ENCODE measurements around the gene POLRMT.

Gene POLRMT

DNA sequence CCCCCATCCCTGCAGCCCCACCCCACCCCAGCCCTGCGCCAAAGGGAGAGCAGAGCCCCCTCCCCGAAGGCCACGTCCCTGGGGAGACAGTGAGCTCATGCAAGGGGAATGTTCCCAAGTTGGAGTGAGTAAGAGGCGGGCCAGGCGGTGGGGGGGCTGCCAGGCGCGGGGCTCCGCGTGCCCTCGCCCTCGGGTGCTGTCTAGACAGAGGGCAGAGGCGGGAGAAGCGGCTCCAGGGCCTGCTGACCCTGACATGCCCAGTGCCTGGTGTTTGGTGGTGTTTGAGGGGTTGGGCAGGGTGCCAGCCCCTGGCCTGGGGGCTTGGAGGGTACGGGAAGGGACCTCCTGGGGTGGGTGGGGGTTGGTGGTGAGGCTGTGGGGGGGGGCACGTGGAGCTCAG, 43.9 kb upstream of the POLRMT start:
- Histone ChIP-seq H3K4me1 (ENCODE audit: low read depth, poor library complexity, severe bottlenecking) (peaks cover 10% of the 10 kb centered on the region), H3K79me2 (ENCODE audit: insufficient read depth, low read depth) (no peaks in the 10 kb centered on the region), H3K36me3 (ENCODE audit: insufficient read depth) (no peaks in the 10 kb centered on the region), H3K9ac (no peak overlapping the region), H2AFZ (ENCODE audit: low read depth) (no peak overlapping the region), H3K4me2 (no peak overlapping the region), H4K20me1 (ENCODE audit: insufficient read depth) (no peaks in the 10 kb centered on the region), H3K27ac (no peak overlapping the region), H3K27me3 (ENCODE audit: insufficient read depth, low read depth) (peaks cover 49% of the 10 kb centered on the region), H3K4me3 (IDR thresholded peaks at IDR 0.05; ENCODE audit: insufficient read depth, low read depth, low read length) (no peak overlapping the region)
- TF ChIP-seq, protein P1, sequence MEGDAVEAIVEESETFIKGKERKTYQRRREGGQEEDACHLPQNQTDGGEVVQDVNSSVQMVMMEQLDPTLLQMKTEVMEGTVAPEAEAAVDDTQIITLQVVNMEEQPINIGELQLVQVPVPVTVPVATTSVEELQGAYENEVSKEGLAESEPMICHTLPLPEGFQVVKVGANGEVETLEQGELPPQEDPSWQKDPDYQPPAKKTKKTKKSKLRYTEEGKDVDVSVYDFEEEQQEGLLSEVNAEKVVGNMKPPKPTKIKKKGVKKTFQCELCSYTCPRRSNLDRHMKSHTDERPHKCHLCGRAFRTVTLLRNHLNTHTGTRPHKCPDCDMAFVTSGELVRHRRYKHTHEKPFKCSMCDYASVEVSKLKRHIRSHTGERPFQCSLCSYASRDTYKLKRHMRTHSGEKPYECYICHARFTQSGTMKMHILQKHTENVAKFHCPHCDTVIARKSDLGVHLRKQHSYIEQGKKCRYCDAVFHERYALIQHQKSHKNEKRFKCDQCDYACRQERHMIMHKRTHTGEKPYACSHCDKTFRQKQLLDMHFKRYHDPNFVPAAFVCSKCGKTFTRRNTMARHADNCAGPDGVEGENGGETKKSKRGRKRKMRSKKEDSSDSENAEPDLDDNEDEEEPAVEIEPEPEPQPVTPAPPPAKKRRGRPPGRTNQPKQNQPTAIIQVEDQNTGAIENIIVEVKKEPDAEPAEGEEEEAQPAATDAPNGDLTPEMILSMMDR (conservative IDR thresholded peaks at IDR 0.05; ENCODE audit: low read depth, low read length) = no peak

DNA sequence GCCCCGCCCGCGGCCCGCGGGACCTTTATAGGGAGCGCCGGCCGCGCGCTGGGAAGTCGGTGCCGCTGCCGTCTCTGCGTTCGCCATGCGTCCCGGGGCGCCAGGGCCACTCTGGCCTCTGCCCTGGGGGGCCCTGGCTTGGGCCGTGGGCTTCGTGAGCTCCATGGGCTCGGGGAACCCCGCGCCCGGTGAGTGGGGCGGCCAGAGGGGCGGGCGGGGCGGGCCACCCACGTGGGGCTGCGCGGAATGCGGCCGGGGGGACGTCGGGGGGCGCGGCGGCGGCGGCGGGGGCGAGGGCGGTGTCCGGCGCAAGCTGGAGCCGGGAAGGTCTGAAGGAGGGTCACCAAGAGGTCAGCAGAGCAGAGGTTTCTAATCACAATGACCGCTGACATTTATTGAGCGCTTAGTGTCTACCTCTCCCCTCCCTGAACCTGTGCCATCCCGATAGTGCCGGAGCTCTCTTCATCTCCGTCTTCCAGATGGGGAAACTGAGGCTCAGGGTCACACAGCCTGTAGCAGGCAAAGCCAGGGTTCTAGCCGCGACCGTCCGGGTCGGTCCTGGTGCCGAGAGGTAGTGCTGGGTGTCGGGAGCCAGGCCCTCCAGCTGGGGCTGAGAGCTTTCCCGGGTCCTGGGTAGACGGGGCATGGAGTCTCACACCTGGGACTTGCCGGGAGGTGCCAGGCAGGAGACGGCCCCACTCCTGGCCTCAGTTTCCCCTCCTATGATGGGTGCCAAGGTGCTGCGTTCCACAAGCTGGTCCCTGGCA, 43.2 kb upstream of the POLRMT start, which contains the start of gene FSTL3:
FSTL3 (plus strand) TSS at position 54 of the 767 bp plus-strand sequence; CDS start at position 86, 32 bp downstream.
- no peak within 1 kb of the TSS for H3K27ac ChIP-seq
- H2AFZ ChIP-seq (ENCODE audit: low read depth) = no peak within 1 kb of the TSS
- peaks cover 54% of the 10 kb centered on the region for H3K27me3 ChIP-seq (ENCODE audit: insufficient read depth, low read depth)

DNA sequence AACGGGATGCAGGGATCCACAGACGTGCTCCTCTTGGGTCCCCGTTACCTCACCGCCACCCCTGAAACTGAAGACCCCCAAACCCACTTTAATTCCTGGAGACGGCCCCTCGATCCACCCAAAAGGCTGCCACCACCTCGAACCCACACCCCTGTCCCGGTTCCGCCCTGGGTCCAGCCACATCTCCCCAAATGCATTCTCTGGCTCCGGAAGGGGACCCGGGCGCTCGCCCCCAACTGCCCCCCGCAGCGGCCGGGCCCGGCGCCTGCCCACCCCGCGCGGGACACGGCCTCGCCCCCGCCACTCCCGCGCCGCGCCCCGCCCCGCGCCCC, 42.6 kb upstream of the POLRMT start:
- no peaks in the 10 kb centered on the region for H3K79me2 ChIP-seq (ENCODE audit: insufficient read depth, low read depth)
- no peak overlapping the region for H2AFZ ChIP-seq (ENCODE audit: low read depth)
- H3K4me3 ChIP-seq (IDR thresholded peaks at IDR 0.05; ENCODE audit: insufficient read depth, low read depth, low read length) = no peak overlapping the region
- H3K4me1 ChIP-seq (ENCODE audit: low read depth, poor library complexity, severe bottlenecking) = peaks cover 10% of the 10 kb centered on the region
- no peak overlapping the region for H3K9ac ChIP-seq
- TF ChIP-seq, protein P1 (conservative IDR thresholded peaks at IDR 0.05; ENCODE audit: low read depth, low read length) = no peak
- no peak overlapping the region for H3K27ac ChIP-seq
- H3K27me3 ChIP-seq (ENCODE audit: insufficient read depth, low read depth) = peaks cover 59% of the 10 kb centered on the region
- H4K20me1 ChIP-seq (ENCODE audit: insufficient read depth) = no peaks in the 10 kb centered on the region
- no peak overlapping the region for H3K4me2 ChIP-seq
- H3K36me3 ChIP-seq (ENCODE audit: insufficient read depth) = no peaks in the 10 kb centered on the region

More for the DNA sequence above, 43.2 kb upstream of the POLRMT start, which contains the start of gene FSTL3:
- Histone ChIP-seq H3K4me2 (no peak within 1 kb of the TSS), H3K36me3 (ENCODE audit: insufficient read depth) (no peaks in the 10 kb centered on the region), H3K79me2 (ENCODE audit: insufficient read depth, low read depth) (no peaks in the 10 kb centered on the region), H3K9ac (no peak within 1 kb of the TSS), H4K20me1 (ENCODE audit: insufficient read depth) (no peaks in the 10 kb centered on the region), H3K4me1 (ENCODE audit: low read depth, poor library complexity, severe bottlenecking) (peaks cover 10% of the 10 kb centered on the region), H3K4me3 (IDR thresholded peaks at IDR 0.05; ENCODE audit: insufficient read depth, low read depth, low read length) (no peak within 1 kb of the TSS)
- TF ChIP-seq, protein P1 (conservative IDR thresholded peaks at IDR 0.05; ENCODE audit: low read depth, low read length) = no peak

DNA sequence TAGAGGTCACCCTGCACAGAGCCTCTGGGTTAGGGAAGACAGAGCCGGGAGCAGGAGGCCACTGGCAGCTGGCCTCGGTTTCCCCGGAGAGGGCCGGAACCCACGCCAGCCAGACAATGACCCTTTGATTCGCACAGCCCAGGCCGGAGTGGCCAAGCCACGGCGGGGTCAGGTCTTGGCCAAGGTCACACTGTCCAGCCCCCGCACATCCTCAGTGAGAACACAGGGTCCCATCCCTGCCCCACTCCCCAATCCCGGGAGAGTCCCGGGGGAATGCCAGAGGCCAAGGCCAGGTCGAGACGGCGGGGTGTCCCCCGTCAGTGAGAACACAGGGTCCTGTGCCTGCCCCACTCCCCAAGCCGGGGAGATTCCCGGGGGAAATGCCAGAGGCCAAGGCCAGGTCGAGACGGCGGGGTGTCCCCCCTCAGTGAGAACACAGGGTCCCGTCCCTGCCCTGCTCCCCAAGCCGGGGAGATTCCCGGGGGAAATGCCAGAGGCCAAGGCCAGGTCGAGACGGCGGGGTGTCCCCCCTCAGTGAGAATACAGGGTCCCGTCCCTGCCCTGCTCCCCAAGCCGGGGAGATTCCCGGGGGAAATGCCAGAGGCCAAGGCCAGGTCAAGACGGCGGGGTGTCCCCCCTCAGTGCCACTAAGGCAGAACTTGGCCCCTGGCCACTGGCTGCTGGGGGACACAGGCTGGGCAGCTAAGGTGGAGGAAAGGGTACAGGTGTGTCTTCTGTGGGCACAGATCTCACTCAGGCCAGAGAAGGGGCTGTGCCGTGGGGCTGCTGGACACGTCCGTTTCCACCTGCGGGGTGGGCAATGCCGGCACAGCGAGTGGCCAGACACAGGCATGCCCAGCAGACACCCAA, 41.2 kb upstream of the POLRMT start:
- Histone ChIP-seq H3K79me2 (ENCODE audit: insufficient read depth, low read depth) (no peaks in the 10 kb centered on the region), H3K27me3 (ENCODE audit: insufficient read depth, low read depth) (peaks cover 72% of the 10 kb centered on the region), H4K20me1 (ENCODE audit: insufficient read depth) (no peaks in the 10 kb centered on the region), H2AFZ (ENCODE audit: low read depth) (no peak overlapping the region), H3K4me1 (ENCODE audit: low read depth, poor library complexity, severe bottlenecking) (peaks cover 10% of the 10 kb centered on the region), H3K36me3 (ENCODE audit: insufficient read depth) (no peaks in the 10 kb centered on the region), H3K27ac (no peak overlapping the region), H3K4me2 (no peak overlapping the region), H3K4me3 (IDR thresholded peaks at IDR 0.05; ENCODE audit: insufficient read depth, low read depth, low read length) (no peak overlapping the region), H3K9ac (no peak overlapping the region)
- TF ChIP-seq, protein P1 (conservative IDR thresholded peaks at IDR 0.05; ENCODE audit: low read depth, low read length) = no peak

All from KMS-11 (cell line).